ENCODE data around the gene SMCO2. TPM values are rescaled to one million over a fixed set of nuclear protein-coding genes. Genes with fewer than 3 reads are reported as not detected.

SMCO2 gene
- total and polyA plus RNA-seq, 2 of the 4 experiments (the other 2 are of a cell fraction) = 0.19 TPM; not detected in 1

- Histone ChIP-seq H3K18ac (ENCODE audit: low read depth, low read length) (no peak overlapping the region), H3K4me3 (ENCODE audit: insufficient read depth, low read depth, low read length) (no peak overlapping the region), H2AK9ac (replicated peaks; ENCODE audit: low read depth, low read length, poor library complexity) (no peak overlapping the region), H4K20me1 (ENCODE audit: insufficient read depth, low read length) (no peaks in the 10 kb centered on the region), H3K27ac (ENCODE audit: insufficient read depth, low read length) (no peak overlapping the region), H3K4ac (ENCODE audit: low read depth, low read length) (no peak overlapping the region), H3K23ac (ENCODE audit: low read depth, low read length) (no peak overlapping the region), H3K56ac (ENCODE audit: extremely low read depth, insufficient read depth, low read length) (no peak overlapping the region), H2BK120ac (ENCODE audit: low read depth, low read length) (no peak overlapping the region), H2BK5ac (ENCODE audit: low read depth, low read length, poor library complexity, severe bottlenecking) (no peak overlapping the region), H4K8ac (ENCODE audit: low read depth in 2 of 2, low read length in 2 of 2) (no peak overlapping the region), H4K91ac (ENCODE audit: insufficient read depth, low read depth, low read length) (no peak overlapping the region), H3K9ac (ENCODE audit: low read depth, low read length) (no peak overlapping the region), H2BK15ac (ENCODE audit: low read depth, low read length) (no peak overlapping the region), H2AK5ac (ENCODE audit: low read depth, low read length) (no peak overlapping the region), H3K4me1 (ENCODE audit: control insufficient read depth, insufficient read depth, low read length) (no peaks in the 10 kb centered on the region), H3K14ac (replicated peaks; ENCODE audit: low read depth, low read length) (no peak overlapping the region), H3K9me3 (ENCODE audit: control insufficient read depth, insufficient read depth, low read length) (no peaks in the 10 kb centered on the region), H3K36me3 (ENCODE audit: control insufficient read depth, insufficient read depth, low read length) (no peaks in the 10 kb centered on the region), H3K4me2 (ENCODE audit: low read depth, low read length) (no peak overlapping the region), H4K5ac (ENCODE audit: low read depth, low read length) (no peak overlapping the region), H3K27me3 (ENCODE audit: control insufficient read depth, insufficient read depth, low read length) (no peaks in the 10 kb centered on the region), H3K79me1 (ENCODE audit: low read depth in 1 of 2, low read length in 2 of 2) (no peaks in the 10 kb centered on the region), H2BK20ac (ENCODE audit: low read depth, low read length) (no peak overlapping the region), H2AFZ (replicated peaks; ENCODE audit: low read length, poor library complexity) (no peak overlapping the region), H3K9me1 (ENCODE audit: insufficient read depth, low read length) (no peaks in the 10 kb centered on the region)
- no peak for DNase-seq
- no peak for TF ChIP-seq SMC3 (IDR thresholded peaks at IDR 0.05; ENCODE audit: low read depth, low read length)
- TF ChIP-seq, protein P1, sequence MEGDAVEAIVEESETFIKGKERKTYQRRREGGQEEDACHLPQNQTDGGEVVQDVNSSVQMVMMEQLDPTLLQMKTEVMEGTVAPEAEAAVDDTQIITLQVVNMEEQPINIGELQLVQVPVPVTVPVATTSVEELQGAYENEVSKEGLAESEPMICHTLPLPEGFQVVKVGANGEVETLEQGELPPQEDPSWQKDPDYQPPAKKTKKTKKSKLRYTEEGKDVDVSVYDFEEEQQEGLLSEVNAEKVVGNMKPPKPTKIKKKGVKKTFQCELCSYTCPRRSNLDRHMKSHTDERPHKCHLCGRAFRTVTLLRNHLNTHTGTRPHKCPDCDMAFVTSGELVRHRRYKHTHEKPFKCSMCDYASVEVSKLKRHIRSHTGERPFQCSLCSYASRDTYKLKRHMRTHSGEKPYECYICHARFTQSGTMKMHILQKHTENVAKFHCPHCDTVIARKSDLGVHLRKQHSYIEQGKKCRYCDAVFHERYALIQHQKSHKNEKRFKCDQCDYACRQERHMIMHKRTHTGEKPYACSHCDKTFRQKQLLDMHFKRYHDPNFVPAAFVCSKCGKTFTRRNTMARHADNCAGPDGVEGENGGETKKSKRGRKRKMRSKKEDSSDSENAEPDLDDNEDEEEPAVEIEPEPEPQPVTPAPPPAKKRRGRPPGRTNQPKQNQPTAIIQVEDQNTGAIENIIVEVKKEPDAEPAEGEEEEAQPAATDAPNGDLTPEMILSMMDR (conservative IDR thresholded peaks at IDR 0.05; ENCODE audit: low read depth, low read length) = no peak
- TF ChIP-seq POLR2A (IDR thresholded peaks at IDR 0.05; ENCODE audit: low read depth, low read length) = no peak
- no peak for TF ChIP-seq MXI1 (IDR thresholded peaks at IDR 0.05; ENCODE audit: borderline replicate concordance, low read depth, low read length)
- no peak for TF ChIP-seq CHD1 (IDR thresholded peaks at IDR 0.05; ENCODE audit: low read depth, low read length)
- ChIA-PET CTCF (no interaction called here), POLR2A (ENCODE audit: unreplicated experiment) (no interaction called here)
- dilution Hi-C loops (cut with HindIII; ENCODE audit: low sequenced_read_pairs, unreplicated experiment) = no loop called here
- intact Hi-C loops (cut with micrococcal nuclease) = no loop called here
- whole genome bisulfite sequencing, 2 experiments (ENCODE audit: extremely low coverage in 2 of 2, insufficient read length in 1 of 2) = 50% methylated on average over 1 of the region's 1 CpG; no CpG with 5 or more reads in 1 of the 2 experiments
- in situ Hi-C loops (cut with MboI; ENCODE audit: low sequenced_read_pairs) = no loop called here
- no peak for ATAC-seq (ENCODE audit: low read depth)
- no TSS peak for BruUV-seq (replicated peaks)
These were observed 22.7 kb downstream of the SMCO2 start for GRCh38 chr12:27469176-27469736.
